GM12878 (cell line): ENCODE measurements around the gene FIZ1. TPM values are rescaled to one million over a fixed set of nuclear protein-coding genes. Genes with fewer than 3 reads are reported as not detected.

Source experiments
- ATAC-seq: fragments of 200-7000 bp; cut with Tn5 transposase; 3 replicates; pipeline ENCODE4 v1.9.1; 2020; ENCODE audit warnings: mild to moderate bottlenecking, moderate library complexity
- BruUV-seq: library from RNA; stranded (reverse); fragments of 400-500 nt; replicated peaks from 2 replicates; lab custom pipeline; 2021; lab: Mats Ljungman, UMichigan
- CTCF ChIA-PET: fragments of 300-600 bp; sonication (Branson Sonifier 250); formaldehyde crosslinking; extraction: SDS; loops from one replicate; lab custom pipeline; 2021; ENCODE audit warnings: inconsistent platforms; lab: Yijun Ruan, JAX
- POLR2A ChIA-PET: fragments of 350-600 bp; formaldehyde crosslinking; extraction: SDS; loops from one replicate; lab custom pipeline; 2021; ENCODE audit warnings: inconsistent platforms; lab: Charles Lee
- RAD21 ChIA-PET: fragments of 300-600 bp; sonication (Branson Sonifier 250); formaldehyde crosslinking; loops from one replicate; lab custom pipeline; 2023; ENCODE audit warnings: antibody characterized with exemption; ENCODE audit not compliant: unreplicated experiment; lab: Charles Lee
- SMC1A ChIA-PET: fragments of 300-600 bp; sonication (Branson Sonifier 250); formaldehyde crosslinking; loops from one replicate; lab custom pipeline; 2023; ENCODE audit not compliant: unreplicated experiment, uncharacterized antibody; lab: Charles Lee
- DNase-seq: peaks from one replicate; pipeline ENCODE4 v3.0.0-alpha.2; 2011; ENCODE audit warnings: low read depth, low spot score
- FAIRE-seq: peaks from 3 replicates; lab custom pipeline; 2011; peaks lifted over from hg19 to GRCh38; lab: Jason Lieb, UNC
- H2AFZ ChIP-seq: 2 replicates; pipeline ENCODE4 v1.6.0; 2011; ENCODE audit warnings: low read depth, low read length, control low read depth; ENCODE audit not compliant: control insufficient read depth
- H3K27ac ChIP-seq: 2 replicates; pipeline ENCODE4 v1.5.1; 2011; ENCODE audit warnings: control low read depth; ENCODE audit not compliant: control insufficient read depth, insufficient read depth
- H3K27me3 ChIP-seq, 2 experiments: replicated peaks in 1 of 2; 2 replicates each; pipeline versions ENCODE4 v1.6.0 to v1.6.1; 2011; ENCODE audit warnings: low read length in 1 of 2; ENCODE audit not compliant: control insufficient read depth in 2 of 2, insufficient read depth in 2 of 2
- H3K36me3 ChIP-seq, 2 experiments: 2 replicates each; pipeline ENCODE4 v1.5.1; 2011; ENCODE audit warnings: low read length in 1 of 2; ENCODE audit not compliant: control insufficient read depth in 2 of 2, insufficient read depth in 2 of 2
- H3K4me1 ChIP-seq: 2 replicates; pipeline ENCODE4 v1.6.1; 2011; ENCODE audit warnings: mild to moderate bottlenecking, low read length, moderate library complexity, mixed read lengths; ENCODE audit not compliant: control insufficient read depth, insufficient read depth
- H3K4me2 ChIP-seq: 2 replicates; pipeline ENCODE4 v1.6.0; 2011; ENCODE audit warnings: control low read depth; ENCODE audit not compliant: control insufficient read depth, insufficient read depth
- H3K4me3 ChIP-seq: fragments of 200-600 bp; sonication (generic); 2 replicates; pipeline ENCODE4 v1.5.1; 2016
- H3K79me2 ChIP-seq: 2 replicates; pipeline ENCODE4 v1.6.0; 2011; ENCODE audit warnings: low read length; ENCODE audit not compliant: control insufficient read depth, insufficient read depth
- H3K9ac ChIP-seq: 2 replicates; pipeline ENCODE4 v1.8.0; 2011; ENCODE audit warnings: low read length, control low read depth, mixed read lengths; ENCODE audit not compliant: control insufficient read depth, insufficient read depth
- H3K9me3 ChIP-seq: replicated peaks from 3 replicates; pipeline ENCODE4 v1.5.1; 2011; ENCODE audit warnings: mild to moderate bottlenecking, low read length; ENCODE audit not compliant: control insufficient read depth, insufficient read depth
- H4K20me1 ChIP-seq: 2 replicates; pipeline ENCODE4 v1.6.0; 2011; ENCODE audit not compliant: control insufficient read depth, insufficient read depth
- JUNB ChIP-seq: IDR thresholded peaks from 2 replicates; pipeline ENCODE4 v1.6.1; 2016; ENCODE audit warnings: antibody characterized with exemption, mild to moderate bottlenecking
- MYC ChIP-seq: IDR thresholded peaks from 2 replicates; pipeline ENCODE4 v1.6.1; 2011; ENCODE audit warnings: mild to moderate bottlenecking, low read length, moderate library complexity, inconsistent platforms; ENCODE audit not compliant: insufficient read depth, insufficient replicate concordance, insufficient read length, severe bottlenecking
- NFYB ChIP-seq: IDR thresholded peaks from 2 replicates; pipeline ENCODE4 v1.6.1; 2011; ENCODE audit warnings: low read depth, mild to moderate bottlenecking, low read length, improper control_type of control experiment, moderate library complexity; ENCODE audit not compliant: insufficient read depth
- SIX5 ChIP-seq: IDR thresholded peaks from 2 replicates; pipeline ENCODE4 v1.6.1; 2011; ENCODE audit warnings: mild to moderate bottlenecking, low read depth, low read length, moderate library complexity; ENCODE audit not compliant: severe bottlenecking
- SP1 ChIP-seq: IDR thresholded peaks from one replicate; pipeline ENCODE4 v1.6.1; 2011; ENCODE audit warnings: low read depth, low read length
- SPI1 ChIP-seq: IDR thresholded peaks from 2 replicates; pipeline ENCODE4 v1.6.1; 2011; ENCODE audit warnings: low read depth, mild to moderate bottlenecking, low read length, moderate library complexity, borderline replicate concordance; ENCODE audit not compliant: insufficient read depth
- ZNF274 ChIP-seq: IDR thresholded peaks from one replicate; pipeline ENCODE4 v1.8.0; 2011; ENCODE audit not compliant: insufficient read length, insufficient read depth
- WGBS: methylation state at CpG from one replicate; pipeline ENCODE4 v1.1.6; 2016; ENCODE audit warnings: low lambda C conversion rate; ENCODE audit not compliant: insufficient replicate concordance, insufficient coverage; ENCODE audit errors: missing lambda C conversion rate; 5-methylcytosine and 5-hydroxymethylcytosine counted together
- in situ Hi-C: fragments of 300-500 bp; cut with MboI; formaldehyde crosslinking; loops from 9 replicates; pipeline ENCODE4 v1.14.3; 2018; ENCODE audit warnings: mixed read lengths
- intact Hi-C: fragments of 100-400 bp; cut with micrococcal nuclease; formaldehyde crosslinking; loops from one replicate; pipeline ENCODE4 v1.14.2; 2022; ENCODE audit not compliant: unreplicated experiment
- polyA plus RNA-seq, 11 experiments: library from polyadenylated mRNA; depleted of rRNA in 4 of 11; unstranded in 6 of 11; stranded (reverse) in 5 of 11; fragments of >200 nt; fragmentation: Nextera tagmentation in 4 of 11; fragmentation: Illumina TruSeq in 1 of 11; extraction: Ambion mirVana in 4 of 11; extraction: Trizol in 1 of 11; gene quantifications; 1 replicate in 1 of 11; 2 replicates in 10 of 11; pipeline versions ENCODE4 v1.2.1 to v1.2.3, GENCODE V29; 2011 to 2016; ENCODE audit warnings: inconsistent platforms in 2 of 11, missing spikeins in 2 of 11, low read depth in 1 of 11
- total RNA-seq, 4 experiments: library from RNA; depleted of rRNA in 3 of 4; stranded (reverse); fragments of >200 nt in 3 of 4; fragmentation: Illumina TruSeq in 1 of 4; extraction: Trizol in 1 of 4; gene quantifications; 2 replicates each; pipeline versions ENCODE4 v1.2.1 to v1.2.3, GENCODE V29; 2013 to 2021
- TF ChIP-seq, protein P1 (sequence below): IDR thresholded peaks from 2 replicates; pipeline ENCODE4 v1.6.1; 2011; ENCODE audit warnings: borderline replicate concordance, low read depth, mild to moderate bottlenecking, moderate library complexity, low read length; ENCODE audit not compliant: insufficient read depth, poor library complexity, severe bottlenecking
- TF ChIP-seq, protein P2 (sequence below): IDR thresholded peaks from 2 replicates; pipeline ENCODE4 v1.6.1; 2012; ENCODE audit warnings: low read depth, low read length, improper control_type of control experiment
- TF ChIP-seq, protein P3 (sequence below): fragments of 450-650 bp; IDR thresholded peaks from 2 replicates; pipeline ENCODE4 v1.6.1; 2017; ENCODE audit warnings: mild to moderate bottlenecking, moderate library complexity

Gene FIZ1
- total and polyA plus RNA-seq, 10 of the 15 experiments (the other 5 are each of a cell fraction or from before 2014, with no cell fraction given) = 0.60 to 16.8 (median 4.2) TPM

DNA sequence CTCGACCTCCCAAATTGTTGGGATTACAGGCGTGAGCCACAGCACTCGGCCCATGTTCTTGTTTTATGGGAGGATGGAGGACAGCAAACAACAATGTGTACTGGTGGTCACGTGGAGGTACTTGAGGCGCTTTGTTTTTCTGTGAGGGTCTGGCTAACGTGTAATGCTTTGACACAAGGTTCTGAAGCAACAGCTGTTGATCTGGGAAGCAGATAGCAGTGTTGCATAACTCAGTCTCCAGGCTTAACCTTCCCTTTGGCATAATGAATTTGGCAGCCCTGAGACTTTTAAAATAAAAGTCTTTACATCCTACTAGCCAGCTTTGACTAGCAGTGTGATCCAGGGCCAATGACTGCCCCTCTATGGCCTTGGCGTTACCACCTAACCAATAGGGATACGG lies 34.5 kb upstream of the FIZ1 start:
- H3K4me2 ChIP-seq = peak overlapping the region; percentile 19
- no peaks in the 10 kb centered on the region for H3K27me3 ChIP-seq
- peaks cover 22% of the 10 kb centered on the region for H3K4me1 ChIP-seq
- no peaks in the 10 kb centered on the region for H3K9me3 ChIP-seq
- no peak overlapping the region for H3K9ac ChIP-seq
- RAD21 ChIA-PET = interaction anchor here (0.5 to 4.9 kb wide), 15 partner anchors 9 to 709 kb away, joined by 3 to 36 read pairs (median 12); partner anchors contain the start of genes CCDC106, U2AF2, ZNF579 and ZNF581
- DNase-seq (no peak), ATAC-seq (no peak), FAIRE-seq (no peak)
- in situ Hi-C loops = loop anchor here (5.0 kb wide), 1 partner anchor 117 kb away; no protein-coding TSS in a partner anchor
- POLR2A ChIA-PET = interaction anchor here (0.6 to 4.5 kb wide), 10 partner anchors 9 to 121 kb away, joined by 3 to 28 read pairs (median 7); partner anchors contain the start of genes CCDC106, U2AF2, ZNF524 and ZNF581
- H3K36me3 ChIP-seq = no peaks in the 10 kb centered on the region
- no peak for TF ChIP-seq SIX5
- no peak for TF ChIP-seq MYC
- no peak for TF ChIP-seq SP1
- TF ChIP-seq, protein P1, sequence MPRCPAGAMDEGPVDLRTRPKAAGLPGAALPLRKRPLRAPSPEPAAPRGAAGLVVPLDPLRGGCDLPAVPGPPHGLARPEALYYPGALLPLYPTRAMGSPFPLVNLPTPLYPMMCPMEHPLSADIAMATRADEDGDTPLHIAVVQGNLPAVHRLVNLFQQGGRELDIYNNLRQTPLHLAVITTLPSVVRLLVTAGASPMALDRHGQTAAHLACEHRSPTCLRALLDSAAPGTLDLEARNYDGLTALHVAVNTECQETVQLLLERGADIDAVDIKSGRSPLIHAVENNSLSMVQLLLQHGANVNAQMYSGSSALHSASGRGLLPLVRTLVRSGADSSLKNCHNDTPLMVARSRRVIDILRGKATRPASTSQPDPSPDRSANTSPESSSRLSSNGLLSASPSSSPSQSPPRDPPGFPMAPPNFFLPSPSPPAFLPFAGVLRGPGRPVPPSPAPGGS = no peak
- TF ChIP-seq, protein P2, sequence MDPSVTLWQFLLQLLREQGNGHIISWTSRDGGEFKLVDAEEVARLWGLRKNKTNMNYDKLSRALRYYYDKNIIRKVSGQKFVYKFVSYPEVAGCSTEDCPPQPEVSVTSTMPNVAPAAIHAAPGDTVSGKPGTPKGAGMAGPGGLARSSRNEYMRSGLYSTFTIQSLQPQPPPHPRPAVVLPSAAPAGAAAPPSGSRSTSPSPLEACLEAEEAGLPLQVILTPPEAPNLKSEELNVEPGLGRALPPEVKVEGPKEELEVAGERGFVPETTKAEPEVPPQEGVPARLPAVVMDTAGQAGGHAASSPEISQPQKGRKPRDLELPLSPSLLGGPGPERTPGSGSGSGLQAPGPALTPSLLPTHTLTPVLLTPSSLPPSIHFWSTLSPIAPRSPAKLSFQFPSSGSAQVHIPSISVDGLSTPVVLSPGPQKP = no peak
- TF ChIP-seq NFYB = no peak
- TF ChIP-seq ZNF274 = no peak
- TF ChIP-seq JUNB = no peak
- TF ChIP-seq SPI1 = no peak
- TF ChIP-seq, protein P3, sequence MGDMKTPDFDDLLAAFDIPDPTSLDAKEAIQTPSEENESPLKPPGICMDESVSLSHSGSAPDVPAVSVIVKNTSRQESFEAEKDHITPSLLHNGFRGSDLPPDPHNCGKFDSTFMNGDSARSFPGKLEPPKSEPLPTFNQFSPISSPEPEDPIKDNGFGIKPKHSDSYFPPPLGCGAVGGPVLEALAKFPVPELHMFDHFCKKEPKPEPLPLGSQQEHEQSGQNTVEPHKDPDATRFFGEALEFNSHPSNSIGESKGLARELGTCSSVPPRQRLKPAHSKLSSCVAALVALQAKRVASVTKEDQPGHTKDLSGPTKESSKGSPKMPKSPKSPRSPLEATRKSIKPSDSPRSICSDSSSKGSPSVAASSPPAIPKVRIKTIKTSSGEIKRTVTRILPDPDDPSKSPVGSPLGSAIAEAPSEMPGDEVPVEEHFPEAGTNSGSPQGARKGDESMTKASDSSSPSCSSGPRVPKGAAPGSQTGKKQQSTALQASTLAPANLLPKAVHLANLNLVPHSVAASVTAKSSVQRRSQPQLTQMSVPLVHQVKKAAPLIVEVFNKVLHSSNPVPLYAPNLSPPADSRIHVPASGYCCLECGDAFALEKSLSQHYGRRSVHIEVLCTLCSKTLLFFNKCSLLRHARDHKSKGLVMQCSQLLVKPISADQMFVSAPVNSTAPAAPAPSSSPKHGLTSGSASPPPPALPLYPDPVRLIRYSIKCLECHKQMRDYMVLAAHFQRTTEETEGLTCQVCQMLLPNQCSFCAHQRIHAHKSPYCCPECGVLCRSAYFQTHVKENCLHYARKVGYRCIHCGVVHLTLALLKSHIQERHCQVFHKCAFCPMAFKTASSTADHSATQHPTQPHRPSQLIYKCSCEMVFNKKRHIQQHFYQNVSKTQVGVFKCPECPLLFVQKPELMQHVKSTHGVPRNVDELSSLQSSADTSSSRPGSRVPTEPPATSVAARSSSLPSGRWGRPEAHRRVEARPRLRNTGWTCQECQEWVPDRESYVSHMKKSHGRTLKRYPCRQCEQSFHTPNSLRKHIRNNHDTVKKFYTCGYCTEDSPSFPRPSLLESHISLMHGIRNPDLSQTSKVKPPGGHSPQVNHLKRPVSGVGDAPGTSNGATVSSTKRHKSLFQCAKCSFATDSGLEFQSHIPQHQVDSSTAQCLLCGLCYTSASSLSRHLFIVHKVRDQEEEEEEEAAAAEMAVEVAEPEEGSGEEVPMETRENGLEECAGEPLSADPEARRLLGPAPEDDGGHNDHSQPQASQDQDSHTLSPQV = no peak
- SMC1A ChIA-PET = interaction anchor here (0.7 to 3.5 kb wide), 13 partner anchors 13 to 177 kb away, joined by 3 to 31 read pairs (median 6); partner anchors contain the start of genes CCDC106, FIZ1, U2AF2 and ZNF524
- peak overlapping the region; percentile 99 for H3K27ac ChIP-seq
- no peaks in the 10 kb centered on the region for H4K20me1 ChIP-seq
- peaks cover 36% of the 10 kb centered on the region for H3K79me2 ChIP-seq
- no peak overlapping the region; the same call in 1 of the 2 replicates for H2AFZ ChIP-seq
- peak overlapping the region; percentile 92 for H3K4me3 ChIP-seq
- intact Hi-C loops = loop anchor here (2.0 to 10.0 kb wide), 4 partner anchors 167 to 698 kb away; no protein-coding TSS in a partner anchor
- no TSS peak for BruUV-seq
- CTCF ChIA-PET = interaction anchor here (0.7 to 7.7 kb wide), 30 partner anchors 9 to 715 kb away, joined by 3 to 85 read pairs (median 11); partner anchors contain the start of genes CCDC106, U2AF2, ZNF581 and ZNF784
- WGBS = 89% methylated on average over 8 of the region's 8 CpGs
